IPS-15b (cell line): ENCODE measurements around the gene DMD.

Experiments used
- H3K27me3 ChIP-seq: one replicate; pipeline ENCODE4 v1.6.1; 2013; ENCODE audit warnings: low read length; ENCODE audit not compliant: control insufficient read depth, insufficient read depth
- H3K36me3 ChIP-seq: one replicate; pipeline ENCODE4 v1.6.1; 2013; ENCODE audit warnings: low read length; ENCODE audit not compliant: control insufficient read depth, insufficient read depth
- H3K4me1 ChIP-seq: one replicate; pipeline ENCODE4 v1.6.1; 2013; ENCODE audit warnings: mild to moderate bottlenecking, low read length; ENCODE audit not compliant: control insufficient read depth, insufficient read depth
- H3K4me3 ChIP-seq: one replicate; pipeline ENCODE4 v1.5.1; 2013; ENCODE audit warnings: low read depth, low read length
- H3K9ac ChIP-seq: one replicate; pipeline ENCODE4 v1.6.1; 2013; ENCODE audit warnings: low read depth, mild to moderate bottlenecking, low read length
- H3K9me3 ChIP-seq: one replicate; pipeline ENCODE4 v1.6.1; 2013; ENCODE audit warnings: mild to moderate bottlenecking, low read length; ENCODE audit not compliant: control insufficient read depth, insufficient read depth

The DMD gene

DNA sequence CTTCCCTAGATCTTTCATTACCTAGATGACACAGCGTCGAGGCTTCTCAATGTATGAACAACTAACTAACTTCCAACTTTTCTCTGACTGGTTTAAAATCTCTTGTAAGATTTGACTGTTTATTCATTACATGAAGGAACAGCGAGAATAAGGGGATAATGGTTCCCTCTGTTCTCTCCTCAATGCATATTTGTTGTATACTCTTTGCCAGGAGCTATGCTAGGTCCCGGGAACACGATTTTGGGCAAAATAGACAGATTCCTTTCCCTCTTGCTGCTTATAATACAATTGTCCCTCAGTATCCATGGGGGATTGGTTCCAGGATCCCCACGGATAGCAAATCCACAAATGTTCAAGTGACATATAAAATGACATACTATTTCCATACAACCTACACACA, 1020.0 kb downstream of the DMD start:
- no peaks in the 10 kb centered on the region for H3K27me3 ChIP-seq
- H3K4me1 ChIP-seq, result no peaks in the 10 kb centered on the region
- no peak overlapping the region for H3K9ac ChIP-seq
- no peak overlapping the region for H3K4me3 ChIP-seq
- no peaks in the 10 kb centered on the region for H3K9me3 ChIP-seq
- no peaks in the 10 kb centered on the region for H3K36me3 ChIP-seq

DNA sequence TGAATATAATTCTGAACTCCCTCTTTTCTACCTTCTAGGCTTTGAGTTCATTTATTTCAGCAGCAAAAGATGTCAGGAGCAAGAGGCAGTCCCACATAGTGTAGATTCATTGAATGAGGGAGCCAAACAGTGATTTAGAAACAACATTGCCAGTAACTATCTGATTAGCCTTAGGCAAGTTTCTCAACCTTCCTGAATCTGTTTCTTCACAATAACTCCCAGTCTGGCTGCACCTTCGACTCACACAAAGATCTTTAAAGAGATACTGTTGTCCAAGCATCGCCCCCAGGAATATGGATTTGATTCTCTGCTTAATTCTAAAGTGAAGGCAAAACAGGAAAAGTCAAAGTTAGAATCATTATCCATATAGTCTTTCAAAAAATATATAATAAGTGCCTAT, 1026.2 kb downstream of the DMD start:
- Histone ChIP-seq H3K27me3 (no peaks in the 10 kb centered on the region), H3K4me3 (no peak overlapping the region), H3K9ac (no peak overlapping the region), H3K4me1 (no peaks in the 10 kb centered on the region), H3K36me3 (no peaks in the 10 kb centered on the region), H3K9me3 (no peaks in the 10 kb centered on the region)

DNA sequence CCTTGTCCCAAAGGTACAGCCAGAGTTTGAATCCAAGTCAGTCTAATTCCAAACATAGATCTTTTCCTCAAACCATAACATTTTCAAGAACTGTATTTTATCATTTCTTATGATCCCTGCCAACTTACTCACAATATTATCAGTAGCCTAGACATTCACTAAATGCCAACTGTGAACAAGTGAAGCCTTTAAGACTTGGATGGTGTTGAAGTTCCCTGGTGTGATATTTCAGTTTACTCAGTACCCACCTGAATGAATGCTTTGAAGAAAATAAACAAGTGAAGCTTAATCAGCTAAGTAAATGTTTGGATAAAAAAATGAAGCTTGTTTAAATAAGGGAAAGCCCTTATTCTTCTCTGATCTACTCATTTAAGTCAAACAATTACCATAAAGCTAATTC, 1028.3 kb downstream of the DMD start:
- Histone ChIP-seq H3K9ac (no peak overlapping the region), H3K27me3 (no peaks in the 10 kb centered on the region), H3K36me3 (no peaks in the 10 kb centered on the region)

DNA sequence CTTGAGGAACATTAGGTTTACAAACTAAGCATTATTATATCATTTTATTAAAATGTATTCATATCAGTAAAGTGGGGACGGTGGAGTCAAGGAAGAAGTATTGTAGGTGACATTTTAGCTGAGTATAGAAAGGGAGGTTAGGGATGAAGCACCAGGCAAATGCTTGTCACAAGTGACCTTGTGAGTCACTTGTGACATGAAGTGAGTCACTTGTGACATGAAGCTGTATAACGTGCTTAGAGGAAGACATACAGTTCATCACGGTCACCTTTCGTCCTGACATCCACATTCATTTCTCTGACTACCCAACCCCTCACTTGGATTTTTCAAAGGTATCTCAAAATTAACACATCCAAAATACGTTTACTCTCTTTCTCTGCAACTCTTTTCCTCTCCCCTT, 1034.8 kb downstream of the DMD start:
- Histone ChIP-seq H3K36me3 (no peaks in the 10 kb centered on the region), H3K9me3 (no peaks in the 10 kb centered on the region), H3K4me1 (no peaks in the 10 kb centered on the region), H3K27me3 (no peaks in the 10 kb centered on the region), H3K9ac (no peak overlapping the region), H3K4me3 (no peak overlapping the region)

More for the DNA sequence above, 1028.3 kb downstream of the DMD start:
- no peaks in the 10 kb centered on the region for H3K9me3 ChIP-seq
- H3K4me3 ChIP-seq, result no peak overlapping the region
- no peaks in the 10 kb centered on the region for H3K4me1 ChIP-seq

DNA sequence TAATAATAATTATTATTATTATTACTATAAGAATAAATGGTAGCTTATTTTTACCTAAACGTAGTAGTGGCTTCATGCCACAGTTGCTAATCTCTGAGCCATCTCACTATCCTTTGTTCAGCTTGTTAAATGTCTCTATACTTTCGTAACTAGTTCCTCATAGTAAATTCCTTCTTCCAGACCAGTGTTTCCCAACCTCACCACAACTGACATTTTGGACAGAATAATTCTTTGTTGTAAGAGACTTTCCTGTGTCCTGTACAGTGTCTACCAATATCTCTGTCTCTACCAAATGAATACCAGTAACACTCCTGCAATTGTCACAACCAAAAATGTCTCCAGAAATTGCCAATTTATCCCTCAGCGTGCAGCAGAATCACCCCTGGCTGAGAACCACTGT, 1040.9 kb downstream of the DMD start:
- no peaks in the 10 kb centered on the region for H3K36me3 ChIP-seq
- no peak overlapping the region for H3K4me3 ChIP-seq
- H3K9ac ChIP-seq, result no peak overlapping the region
- H3K9me3 ChIP-seq, result no peaks in the 10 kb centered on the region
- no peaks in the 10 kb centered on the region for H3K4me1 ChIP-seq
- no peaks in the 10 kb centered on the region for H3K27me3 ChIP-seq

DNA sequence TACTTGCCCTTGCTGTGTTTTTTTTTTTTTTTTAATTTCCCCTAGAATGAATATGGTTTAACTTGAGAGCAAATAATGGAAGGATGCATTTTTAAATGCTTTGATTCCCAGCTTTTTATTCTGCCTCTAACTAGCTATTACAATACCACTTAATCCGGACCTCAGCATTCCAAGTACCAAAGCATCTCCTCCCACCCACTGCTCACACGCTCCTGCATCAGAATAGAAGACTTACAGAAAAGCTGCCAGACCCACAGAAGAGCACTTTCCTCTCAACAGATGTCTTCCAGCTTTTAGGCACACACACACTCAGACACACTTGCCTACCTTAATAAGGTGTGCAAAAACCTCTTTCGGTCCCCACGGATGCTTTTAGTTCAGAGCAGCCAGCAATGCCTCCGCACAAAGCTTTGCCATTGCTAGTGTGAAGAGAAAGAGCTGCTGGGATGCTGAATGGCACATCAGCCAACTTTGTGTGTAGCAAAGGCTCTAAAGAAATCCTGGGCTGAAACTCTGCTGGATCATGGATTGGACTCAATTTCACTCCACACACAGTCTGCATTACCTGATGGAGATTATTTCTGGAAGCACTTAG, 1056.2 kb downstream of the DMD start:
- no peak overlapping the region for H3K4me3 ChIP-seq
- no peaks in the 10 kb centered on the region for H3K27me3 ChIP-seq
- no peaks in the 10 kb centered on the region for H3K36me3 ChIP-seq
- H3K9me3 ChIP-seq, result no peaks in the 10 kb centered on the region
- no peak overlapping the region for H3K9ac ChIP-seq
- no peaks in the 10 kb centered on the region for H3K4me1 ChIP-seq

DNA sequence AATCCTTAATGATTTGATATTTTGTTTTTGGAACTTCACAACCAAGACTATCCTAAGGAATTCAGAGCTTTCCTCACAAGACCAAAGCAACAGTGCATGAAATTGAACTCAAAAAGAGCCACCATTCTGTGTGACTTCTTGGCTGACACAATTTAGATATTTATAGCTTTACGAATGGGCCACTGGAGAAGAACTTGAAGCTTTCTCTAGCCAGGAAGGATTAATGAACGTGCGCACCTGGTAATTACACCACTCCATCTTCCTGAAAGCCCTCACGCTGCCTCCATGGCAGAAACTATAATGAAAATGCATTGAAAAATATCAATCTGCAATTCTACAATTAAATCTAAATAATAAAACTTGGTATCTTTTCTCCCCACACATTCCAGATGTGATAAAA, 1057.8 kb downstream of the DMD start:
- Histone ChIP-seq H3K9me3 (no peaks in the 10 kb centered on the region), H3K27me3 (no peaks in the 10 kb centered on the region)

DNA sequence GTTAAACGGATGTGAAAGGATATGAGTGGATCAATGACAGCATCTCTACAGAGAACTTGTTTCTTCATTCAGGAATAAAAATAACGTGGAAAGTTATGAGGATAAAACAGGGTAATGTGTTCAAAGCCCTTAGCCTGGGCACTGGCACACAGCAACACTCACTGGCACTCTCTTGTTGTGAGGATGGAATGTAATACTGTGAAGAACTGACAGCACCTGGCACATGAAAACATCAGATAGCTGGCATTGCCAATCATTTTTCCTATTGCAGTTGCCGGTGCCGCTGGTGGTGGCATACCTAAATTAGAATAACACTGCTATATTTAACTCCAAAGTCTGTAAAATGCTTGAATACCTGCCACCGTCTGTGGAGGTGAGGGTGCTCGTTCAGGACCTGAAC, 1061.2 kb downstream of the DMD start:
- Histone ChIP-seq H3K9me3 (no peaks in the 10 kb centered on the region), H3K27me3 (no peaks in the 10 kb centered on the region), H3K4me1 (no peaks in the 10 kb centered on the region)

More for the DNA sequence above, 1057.8 kb downstream of the DMD start:
- Histone ChIP-seq H3K36me3 (no peaks in the 10 kb centered on the region), H3K4me1 (no peaks in the 10 kb centered on the region), H3K4me3 (no peak overlapping the region), H3K9ac (no peak overlapping the region)

DNA sequence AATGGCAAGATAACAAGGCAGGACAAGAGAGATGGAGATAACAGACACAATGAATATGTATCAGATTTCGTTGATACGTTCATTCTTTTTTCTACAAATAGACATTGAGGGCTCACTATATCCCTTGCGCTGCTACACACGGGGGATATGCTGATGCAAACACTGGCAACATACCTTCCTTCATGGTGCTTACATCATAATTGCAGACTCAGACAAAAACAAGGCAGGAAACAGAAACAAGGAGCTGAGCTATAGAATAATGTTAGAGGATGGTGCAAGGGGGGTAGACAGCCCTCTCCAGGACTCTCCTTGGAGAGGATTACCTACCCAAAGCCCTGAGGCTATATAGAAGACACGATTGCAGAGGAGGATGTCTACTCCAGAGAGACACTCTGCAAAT, 1069.5 kb downstream of the DMD start:
- H3K4me3 ChIP-seq, result no peak overlapping the region
- H3K27me3 ChIP-seq, result no peaks in the 10 kb centered on the region

More for the DNA sequence above, 1061.2 kb downstream of the DMD start:
- H3K9ac ChIP-seq, result no peak overlapping the region
- no peaks in the 10 kb centered on the region for H3K36me3 ChIP-seq
- no peak overlapping the region for H3K4me3 ChIP-seq

DNA sequence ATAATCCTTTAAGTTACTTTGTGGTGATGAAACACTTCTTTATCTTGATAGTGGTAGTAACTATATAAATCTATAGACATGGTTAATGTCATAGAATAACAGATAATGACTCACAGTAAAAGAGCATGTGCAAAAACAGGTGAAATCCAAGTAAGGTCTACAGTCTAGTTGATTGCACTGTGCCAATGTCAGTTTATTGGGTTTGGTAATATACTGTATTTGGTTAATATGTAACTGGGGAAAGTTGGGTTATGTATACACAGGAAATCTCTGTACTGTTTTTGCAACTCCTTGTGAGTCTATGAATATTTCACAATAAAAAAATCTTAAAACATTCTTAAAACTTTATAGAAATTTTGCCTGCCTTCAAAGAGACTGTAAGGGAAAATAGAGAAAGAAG, 1071.9 kb downstream of the DMD start:
- Histone ChIP-seq H3K36me3 (no peaks in the 10 kb centered on the region), H3K9me3 (no peaks in the 10 kb centered on the region), H3K4me1 (no peaks in the 10 kb centered on the region), H3K4me3 (no peak overlapping the region), H3K27me3 (no peaks in the 10 kb centered on the region), H3K9ac (no peak overlapping the region)

More for the DNA sequence above, 1069.5 kb downstream of the DMD start:
- Histone ChIP-seq H3K9me3 (no peaks in the 10 kb centered on the region), H3K36me3 (no peaks in the 10 kb centered on the region), H3K4me1 (no peaks in the 10 kb centered on the region), H3K9ac (no peak overlapping the region)

DNA sequence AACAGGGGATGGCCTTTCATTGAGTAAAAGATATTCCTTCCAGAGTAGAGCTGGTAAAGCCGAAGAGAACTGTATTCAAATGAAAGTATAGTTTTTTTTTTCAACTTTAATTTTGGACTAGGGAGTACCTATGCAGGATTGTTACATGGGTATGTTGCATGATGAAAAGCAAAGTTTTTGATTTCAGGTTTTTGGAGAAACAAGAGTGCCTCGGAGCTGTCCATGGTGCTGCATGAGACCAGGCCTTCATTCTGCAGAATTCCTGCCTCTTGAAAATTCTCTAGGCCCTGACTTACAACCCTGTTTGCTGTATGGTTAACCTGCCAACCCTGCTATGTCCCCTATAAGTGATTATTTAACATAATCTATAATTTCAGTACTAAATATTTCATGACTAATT, 1073.8 kb downstream of the DMD start:
- Histone ChIP-seq H3K36me3 (no peaks in the 10 kb centered on the region), H3K9me3 (no peaks in the 10 kb centered on the region), H3K4me1 (no peaks in the 10 kb centered on the region), H3K27me3 (no peaks in the 10 kb centered on the region), H3K9ac (no peak overlapping the region), H3K4me3 (no peak overlapping the region)

DNA sequence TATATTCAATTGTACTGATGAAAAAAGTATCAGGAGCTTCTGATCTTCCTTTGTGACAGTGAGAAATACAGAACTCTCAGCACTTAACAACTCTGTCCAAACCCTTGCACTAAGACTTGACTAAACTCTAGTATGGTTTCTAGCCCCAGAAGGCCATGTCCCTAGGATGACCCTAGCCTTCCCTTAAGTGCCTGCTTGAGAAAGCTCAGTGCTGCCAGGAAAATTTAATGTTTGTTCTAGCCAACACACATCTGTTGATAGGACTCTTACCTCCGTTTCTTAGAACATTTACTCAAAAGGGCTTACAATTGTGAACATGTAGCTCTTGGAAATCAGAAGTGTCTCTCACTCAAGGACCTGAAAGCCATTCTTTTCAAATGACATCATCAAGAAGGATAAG, 1084.4 kb downstream of the DMD start:
- no peaks in the 10 kb centered on the region for H3K9me3 ChIP-seq
- no peak overlapping the region for H3K4me3 ChIP-seq
- no peaks in the 10 kb centered on the region for H3K36me3 ChIP-seq
- no peak overlapping the region for H3K9ac ChIP-seq
- no peaks in the 10 kb centered on the region for H3K4me1 ChIP-seq
- no peaks in the 10 kb centered on the region for H3K27me3 ChIP-seq
